ENCODE results near the gene RBM44.
"Not testable (repeated sequence)": the region's sequence is repeated elsewhere in the genome, so short reads cannot be mapped to it uniquely, and the experiment has no call there.

The RBM44 gene

DNA sequence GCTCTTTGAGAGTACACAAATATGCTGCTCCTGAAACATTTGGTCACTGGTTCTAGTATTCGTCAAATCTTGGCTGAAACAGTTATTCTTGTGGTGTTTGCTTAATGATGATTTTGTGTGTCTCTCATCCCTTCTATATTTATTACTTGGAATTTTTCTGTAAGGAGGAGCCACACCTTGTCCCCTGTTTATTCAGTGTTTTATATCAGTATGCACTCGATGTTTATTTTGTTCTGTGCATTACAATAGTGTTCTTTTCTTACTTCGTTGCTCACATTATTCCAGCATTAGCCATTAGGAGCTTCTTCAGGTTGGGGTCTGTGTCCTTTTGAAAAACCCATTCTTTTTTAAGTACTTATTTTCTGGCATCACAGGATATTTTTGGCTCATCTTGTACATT lies 55.7 kb downstream of the RBM44 start:
- no peak overlapping the region for H3K4me3 ChIP-seq (ENCODE audit: low read depth, low read length)

- H3K4me3 ChIP-seq (ENCODE audit: low read depth, low read length): no peak overlapping the region
These were observed 59.2 kb downstream of the RBM44 start for GRCh38 chr2:237857791-237858190.

GRCh38 chr2:237858294-237859081 lies 59.9 kb downstream of the RBM44 start:
- H3K4me3 ChIP-seq (ENCODE audit: low read depth, low read length): no peak overlapping the region

GRCh38 chr2:237859082-237859433 lies 60.5 kb downstream of the RBM44 start:
- peak overlapping the region; percentile 20 for H3K4me3 ChIP-seq (ENCODE audit: low read depth, low read length)

DNA sequence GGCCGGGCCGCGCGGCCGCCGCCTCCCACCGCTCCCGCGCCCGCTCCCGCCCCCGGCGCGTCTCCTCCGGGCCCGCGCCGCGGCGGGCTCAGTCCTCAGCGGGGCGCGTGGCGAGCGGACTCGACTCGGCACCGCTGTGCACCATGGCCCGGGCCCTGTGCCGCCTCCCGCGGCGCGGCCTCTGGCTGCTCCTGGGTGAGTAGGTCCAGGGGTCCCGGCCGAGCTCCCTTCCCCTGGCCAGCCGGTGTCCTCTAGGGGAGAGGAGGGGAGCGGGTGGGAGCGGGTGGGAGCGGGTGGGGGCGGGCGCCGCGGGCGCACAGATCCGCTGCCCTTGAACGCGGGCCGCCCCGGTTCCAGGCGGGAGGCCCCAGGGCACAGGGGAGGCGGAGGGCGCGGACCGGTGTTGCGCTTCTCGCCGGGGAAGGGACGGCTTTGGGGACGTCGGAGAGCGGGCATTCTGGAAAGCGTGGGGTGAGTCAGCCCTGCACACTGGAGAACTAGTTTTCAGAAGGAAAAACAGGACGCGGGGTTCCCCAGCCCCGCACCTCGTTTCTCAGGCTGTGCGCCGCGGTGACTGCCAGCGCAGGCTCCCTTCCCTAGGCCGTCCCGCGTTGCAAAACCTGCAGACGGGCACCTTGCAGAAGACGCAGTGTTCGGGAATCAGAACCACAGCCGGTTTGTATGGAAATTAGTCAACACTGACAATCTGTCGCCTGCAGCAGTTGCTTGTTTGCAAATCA lies 61.1 kb downstream of the RBM44 start, which contains the start of gene RAMP1:
Gene RAMP1 (plus strand): TSS at position 91 of the 740 bp plus-strand sequence. CDS start 53 bp downstream, at position 144.
- peak within 1 kb of the TSS; percentile 39 for H3K4me3 ChIP-seq (ENCODE audit: low read depth, low read length)

DNA sequence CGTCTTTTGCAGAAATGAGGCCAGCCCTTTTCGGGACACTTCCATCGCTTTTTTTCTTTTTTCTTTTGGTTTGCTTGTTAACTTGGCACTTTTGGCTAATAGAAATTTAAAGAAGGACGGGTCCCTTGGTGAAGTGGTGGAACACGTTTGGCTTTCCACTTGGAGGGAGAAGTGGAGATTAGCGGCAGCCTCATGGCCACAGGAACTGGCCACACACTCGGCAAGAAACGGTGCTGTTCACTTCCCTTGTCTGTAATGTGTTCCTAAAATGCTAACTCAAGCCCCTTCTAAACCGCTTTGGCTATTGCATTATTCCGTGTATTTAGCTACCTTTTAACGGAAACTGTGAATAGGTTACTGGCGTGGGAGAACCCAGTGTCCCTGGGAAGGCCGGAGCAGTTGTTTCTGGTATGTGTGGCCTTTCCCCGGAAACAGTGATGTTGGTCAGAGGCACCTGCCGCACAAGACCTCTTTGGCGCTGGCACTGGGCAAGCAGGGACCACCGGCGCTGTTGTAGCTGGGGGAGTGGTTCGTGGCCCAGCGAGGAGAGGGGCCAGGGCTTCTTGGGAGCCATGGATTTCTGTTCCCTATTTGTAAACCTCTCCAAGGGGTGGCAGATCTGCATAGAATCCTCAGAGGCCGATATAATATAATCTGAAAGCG lies 61.8 kb downstream of the RBM44 start:
- peak overlapping the region; percentile 39 for H3K4me3 ChIP-seq (ENCODE audit: low read depth, low read length)

- H3K4me3 ChIP-seq (ENCODE audit: low read depth, low read length): no peak overlapping the region
These were observed 63.4 kb downstream of the RBM44 start for GRCh38 chr2:237861875-237862527.

GRCh38 chr2:237862528-237862895 lies 63.9 kb downstream of the RBM44 start:
- no peak overlapping the region for H3K4me3 ChIP-seq (ENCODE audit: low read depth, low read length)

DNA sequence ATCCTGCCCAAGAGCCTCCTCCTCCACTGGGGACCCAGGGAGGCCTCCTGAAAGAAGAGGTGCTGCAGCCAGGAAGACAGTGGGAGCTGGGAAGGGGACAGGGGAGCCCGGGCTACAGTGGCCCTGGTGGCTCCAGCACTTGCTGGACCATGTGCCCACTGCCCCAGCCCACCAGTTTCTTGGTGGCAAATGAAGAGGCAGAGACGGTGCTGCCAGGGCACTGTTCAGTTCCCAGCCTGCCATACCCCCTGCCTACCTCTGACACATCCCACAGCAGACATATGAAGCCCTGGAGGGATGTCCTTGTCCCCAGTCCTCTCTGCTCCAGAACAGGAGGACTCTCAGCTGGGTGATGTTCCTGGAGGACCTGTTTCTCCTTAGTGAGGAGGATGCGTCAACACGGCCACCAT lies 64.5 kb downstream of the RBM44 start:
- H3K4me3 ChIP-seq (ENCODE audit: low read depth, low read length): no peak overlapping the region

GRCh38 chr2:237863689-237864443 lies 65.3 kb downstream of the RBM44 start:
- no peak overlapping the region for H3K4me3 ChIP-seq (ENCODE audit: low read depth, low read length)

DNA sequence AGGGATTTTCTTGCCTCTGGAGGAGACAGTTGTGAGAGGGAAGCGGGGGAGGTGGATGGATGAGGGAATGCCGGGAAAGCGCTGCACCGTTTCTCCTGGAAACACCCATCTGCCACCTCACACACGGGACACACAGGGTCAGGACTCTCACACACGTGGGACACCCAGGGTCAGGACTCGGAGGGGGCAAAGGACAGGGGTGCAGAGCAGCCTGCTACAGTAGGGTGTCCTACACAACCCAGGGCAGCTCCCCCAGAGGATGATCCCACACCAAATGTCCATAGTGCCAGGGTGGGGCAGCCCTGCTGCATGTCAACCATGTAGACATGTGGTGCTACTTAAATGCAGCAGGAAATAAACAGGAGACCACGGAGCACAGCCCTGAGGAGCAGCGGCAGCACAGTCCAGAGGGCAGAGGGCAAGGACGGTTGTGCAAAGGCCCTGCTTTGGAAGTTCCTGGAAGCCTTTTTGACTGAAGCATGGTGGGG lies 65.9 kb downstream of the RBM44 start:
- H3K4me3 ChIP-seq (ENCODE audit: low read depth, low read length): no peak overlapping the region

DNA sequence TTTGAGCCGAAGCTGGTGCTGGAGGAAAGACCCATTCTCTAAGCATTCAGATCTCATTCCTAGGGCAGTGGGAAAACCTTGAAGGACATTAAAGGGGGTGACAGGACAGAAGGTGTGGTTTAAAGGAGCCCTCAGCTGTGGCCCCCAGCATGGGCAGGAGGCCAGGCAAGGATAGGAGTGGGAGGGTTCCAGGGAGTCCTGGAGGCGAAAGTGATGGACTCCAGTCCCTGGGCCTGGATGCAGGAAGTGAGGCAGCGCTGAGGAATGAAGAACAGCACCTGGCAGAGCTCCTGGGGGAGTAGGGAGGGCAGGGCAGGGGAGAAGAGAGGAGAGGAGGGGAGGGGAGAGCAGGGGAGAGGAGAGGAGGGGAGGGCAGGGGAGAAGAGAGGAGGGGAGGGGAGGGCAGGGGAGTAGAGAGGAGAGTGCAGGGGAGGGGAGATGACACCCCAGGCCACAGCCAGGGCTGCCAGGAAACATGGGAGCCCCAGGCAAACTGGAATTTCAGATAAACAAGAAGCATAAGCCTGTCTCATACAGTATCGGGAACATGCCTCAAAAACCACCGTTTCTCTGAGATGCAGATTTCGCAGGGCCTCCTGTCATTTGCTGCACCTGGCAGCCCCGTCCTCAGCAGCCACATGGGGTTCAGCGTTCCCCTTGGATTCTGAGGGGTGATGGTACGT lies 66.5 kb downstream of the RBM44 start:
- no peak overlapping the region for H3K4me3 ChIP-seq (ENCODE audit: low read depth, low read length)

GRCh38 chr2:237865623-237866041 lies 67.1 kb downstream of the RBM44 start:
- H3K4me3 ChIP-seq (ENCODE audit: low read depth, low read length): no peak overlapping the region

- H3K4me3 ChIP-seq (ENCODE audit: low read depth, low read length): no peak overlapping the region
These were observed 67.6 kb downstream of the RBM44 start for GRCh38 chr2:237866101-237866621.

- H3K4me3 ChIP-seq (ENCODE audit: low read depth, low read length): no peak overlapping the region
These were observed 68.9 kb downstream of the RBM44 start for GRCh38 chr2:237867465-237867864.

GRCh38 chr2:237868074-237868473 lies 69.5 kb downstream of the RBM44 start:
- H3K4me3 ChIP-seq (ENCODE audit: low read depth, low read length): not testable (repeated sequence)

- no peak overlapping the region for H3K4me3 ChIP-seq (ENCODE audit: low read depth, low read length)
These were observed 70.2 kb downstream of the RBM44 start for GRCh38 chr2:237868631-237869342.

GRCh38 chr2:237869343-237870102 lies 70.9 kb downstream of the RBM44 start:
- H3K4me3 ChIP-seq (ENCODE audit: low read depth, low read length): no peak overlapping the region

Data from iPS-11a (cell line).